Stimulated activated CD8-positive, alpha-beta memory T cell treated with anti-CD3 and anti-CD28 coated beads, Interleukin-7, amount 100 ng/mL, for 4 hours (primary cell): ENCODE measurements around the gene SLCO1C1.
"Not testable (repeated sequence)": the region's sequence is repeated elsewhere in the genome, so short reads cannot be mapped to it uniquely, and the experiment has no call there.

Experiments
- DNase-seq, 2 donors: peaks; one replicate each; pipeline ENCODE4 v3.0.0-alpha.2; 2020; ENCODE audit warnings: low read depth in 2 of 2

The SLCO1C1 gene

GRCh38 chr12:20695232-20695631 lies at the start of gene SLCO1C1:
TSS of gene SLCO1C1 (plus strand) at chr12:20695332. CDS start at chr12:20699577, 4,245 bp downstream.
- no peak for DNase-seq

GRCh38 chr12:20646239-20646827 lies 48.8 kb upstream of the SLCO1C1 start:
- DNase-seq, result no peak

- DNase-seq, result no peak
Measured at GRCh38 chr12:20653871-20654270, 41.3 kb upstream of the SLCO1C1 start.

- no peak for DNase-seq
Measured at GRCh38 chr12:20656600-20656999, 38.5 kb upstream of the SLCO1C1 start.

- DNase-seq, result no peak
Measured at GRCh38 chr12:20657496-20657895, 37.6 kb upstream of the SLCO1C1 start.

GRCh38 chr12:20681334-20681733 lies 13.8 kb upstream of the SLCO1C1 start:
- DNase-seq, result no peak

GRCh38 chr12:20696181-20696905 lies 1.2 kb downstream of the SLCO1C1 start:
- DNase-seq, result no peak

- no peak for DNase-seq
Measured at GRCh38 chr12:20701106-20701505, 6.0 kb downstream of the SLCO1C1 start.

- DNase-seq, result no peak
Measured at GRCh38 chr12:20704860-20705259, 9.7 kb downstream of the SLCO1C1 start.

- DNase-seq, result no peak
Measured at GRCh38 chr12:20711846-20712245, 16.7 kb downstream of the SLCO1C1 start.

- no peak for DNase-seq
Measured at GRCh38 chr12:20716037-20716436, 20.9 kb downstream of the SLCO1C1 start.

GRCh38 chr12:20716985-20717384 lies 21.9 kb downstream of the SLCO1C1 start:
- DNase-seq, result no peak

- no peak for DNase-seq
Measured at GRCh38 chr12:20718294-20718693, 23.2 kb downstream of the SLCO1C1 start.

- DNase-seq, result no peak
Measured at GRCh38 chr12:20722142-20722541, 27.0 kb downstream of the SLCO1C1 start.

GRCh38 chr12:20731274-20731673 lies 36.1 kb downstream of the SLCO1C1 start:
- no peak for DNase-seq

- no peak for DNase-seq
Measured at GRCh38 chr12:20740972-20741371, 45.8 kb downstream of the SLCO1C1 start.

- no peak for DNase-seq
Measured at GRCh38 chr12:20748198-20748597, 53.1 kb downstream of the SLCO1C1 start.

- no peak for DNase-seq
Measured at GRCh38 chr12:20751046-20751445, 55.9 kb downstream of the SLCO1C1 start.

GRCh38 chr12:20777420-20777819 lies 82.3 kb downstream of the SLCO1C1 start:
- no peak for DNase-seq

GRCh38 chr12:20778969-20779368 lies 83.8 kb downstream of the SLCO1C1 start:
- no peak for DNase-seq

- not testable (repeated sequence) for DNase-seq
Measured at GRCh38 chr12:20779971-20780370, 84.8 kb downstream of the SLCO1C1 start.

- DNase-seq, result not testable (repeated sequence)
Measured at GRCh38 chr12:20783796-20784357, 88.7 kb downstream of the SLCO1C1 start.

- DNase-seq, result no peak
Measured at GRCh38 chr12:20792971-20793370, 97.8 kb downstream of the SLCO1C1 start.
